GM23338 (cell line): ENCODE measurements around the gene NUDT4. TPM values are rescaled to one million over a fixed set of nuclear protein-coding genes. Genes with fewer than 3 reads are reported as not detected.

ENCODE experiments used
- ATAC-seq: fragments of 200-7000 bp; cut with Tn5 transposase; 3 replicates; pipeline ENCODE4 v1.9.1; 2020
- DNase-seq: peaks from one replicate; pipeline ENCODE4 v3.0.0-alpha.2; 2015; ENCODE audit warnings: low spot score
- H2AFZ ChIP-seq: fragments of 200-600 bp; sonication (generic); 2 replicates; pipeline ENCODE4 v1.8.0; 2016; ENCODE audit warnings: antibody characterized with exemption, mild to moderate bottlenecking, moderate library complexity
- H3F3A ChIP-seq: fragments of 200-600 bp; sonication (generic); replicated peaks from 2 replicates; pipeline ENCODE4 v1.8.0; 2017; ENCODE audit warnings: antibody characterized with exemption, mixed run types, low read depth
- H3K27ac ChIP-seq: fragments of 200-600 bp; sonication (generic); 2 replicates; pipeline ENCODE4 v1.6.1; 2016; ENCODE audit warnings: low read depth
- H3K27me3 ChIP-seq: fragments of 200-600 bp; sonication (generic); 2 replicates; pipeline ENCODE4 v1.8.0; 2016; ENCODE audit warnings: mild to moderate bottlenecking, mixed run types, moderate library complexity; ENCODE audit not compliant: insufficient read depth
- H3K36me3 ChIP-seq: fragments of 200-600 bp; sonication (generic); 2 replicates; pipeline ENCODE4 v1.8.0; 2016; ENCODE audit warnings: mild to moderate bottlenecking; ENCODE audit not compliant: insufficient read depth
- H3K4me1 ChIP-seq: fragments of 200-600 bp; sonication (generic); 2 replicates; pipeline ENCODE4 v1.8.0; 2016; ENCODE audit warnings: mild to moderate bottlenecking, moderate library complexity; ENCODE audit not compliant: insufficient read depth
- H3K4me2 ChIP-seq: fragments of 200-600 bp; sonication (generic); 2 replicates; pipeline ENCODE4 v1.7.1; 2017; ENCODE audit warnings: mixed run types
- H3K4me3 ChIP-seq: fragments of 200-600 bp; sonication (generic); 2 replicates; pipeline ENCODE4 v1.6.1; 2016; ENCODE audit warnings: mixed run types
- H3K79me2 ChIP-seq: fragments of 200-600 bp; sonication (generic); replicated peaks from 2 replicates; pipeline ENCODE4 v1.8.0; 2017; ENCODE audit warnings: mild to moderate bottlenecking; ENCODE audit not compliant: insufficient read depth
- H3K9me2 ChIP-seq: fragments of 200-600 bp; sonication (generic); 2 replicates; pipeline ENCODE4 v1.8.0; 2017; ENCODE audit not compliant: insufficient read depth
- H4K20me1 ChIP-seq: fragments of 200-600 bp; sonication (generic); replicated peaks from 2 replicates; pipeline ENCODE4 v1.8.0; 2017; ENCODE audit warnings: mild to moderate bottlenecking; ENCODE audit not compliant: insufficient read depth
- H3K27ac Mint-ChIP-seq: 2 replicates; pipeline ENCODE4 v1.8.0; 2020; ENCODE audit warnings: inconsistent platforms, mild to moderate bottlenecking, moderate library complexity, mixed read lengths
- H3K27me3 Mint-ChIP-seq: 3 replicates; pipeline ENCODE4 v1.8.0; 2022; ENCODE audit warnings: low read depth, mild to moderate bottlenecking, moderate library complexity, mixed read lengths, inconsistent platforms; ENCODE audit not compliant: insufficient read depth, poor library complexity
- H3K36me3 Mint-ChIP-seq: 3 replicates; pipeline ENCODE4 v1.8.0; 2021; ENCODE audit warnings: low read depth, mild to moderate bottlenecking, inconsistent platforms, moderate library complexity, mixed read lengths
- H3K4me1 Mint-ChIP-seq: 3 replicates; pipeline ENCODE4 v1.8.0; 2020; ENCODE audit warnings: mild to moderate bottlenecking, inconsistent platforms, mixed read lengths
- H3K4me3 Mint-ChIP-seq: 3 replicates; pipeline ENCODE4 v1.8.0; 2021; ENCODE audit warnings: moderate library complexity, mild to moderate bottlenecking, inconsistent platforms, mixed read lengths
- H3K9me3 Mint-ChIP-seq: 3 replicates; pipeline ENCODE4 v1.8.0; 2020; ENCODE audit warnings: moderate library complexity, mild to moderate bottlenecking, inconsistent platforms, mixed read lengths
- CREB1 ChIP-seq: fragments of 250-450 bp; sonication (Bioruptor Pico); IDR thresholded peaks from 2 replicates; pipeline ENCODE4 v1.5.0; 2020; ENCODE audit warnings: low read depth, mild to moderate bottlenecking, moderate library complexity
- ETS1 ChIP-seq: IDR thresholded peaks from 2 replicates; pipeline ENCODE4 v1.6.1; 2016; ENCODE audit warnings: antibody characterized with exemption
- EZH2 ChIP-seq: fragments of 200-600 bp; sonication (generic); IDR thresholded peaks from one replicate; pipeline ENCODE4 v1.8.0; 2017; ENCODE audit warnings: antibody characterized with exemption, mild to moderate bottlenecking, low read depth; ENCODE audit not compliant: unreplicated experiment
- EZH2phosphoT487 ChIP-seq: fragments of 200-600 bp; sonication (generic); IDR thresholded peaks from one replicate; pipeline ENCODE4 v1.8.1; 2018; ENCODE audit warnings: antibody characterized with exemption; ENCODE audit not compliant: unreplicated experiment
- JUNB ChIP-seq: IDR thresholded peaks from one replicate; pipeline ENCODE4 v1.6.1; 2016; ENCODE audit warnings: antibody characterized with exemption; ENCODE audit not compliant: unreplicated experiment
- NANOG ChIP-seq: IDR thresholded peaks from 2 replicates; pipeline ENCODE4 v1.6.1; 2016; ENCODE audit warnings: antibody characterized with exemption, borderline replicate concordance
- POLR2AphosphoS5 ChIP-seq: IDR thresholded peaks from 2 replicates; pipeline ENCODE4 v1.6.1; 2016; ENCODE audit warnings: antibody characterized with exemption, low read depth
- REST ChIP-seq: IDR thresholded peaks from one replicate; pipeline ENCODE4 v1.6.1; 2018; ENCODE audit warnings: antibody characterized with exemption; ENCODE audit not compliant: unreplicated experiment
- STAT1 ChIP-seq: IDR thresholded peaks from one replicate; pipeline ENCODE4 v1.6.1; 2016; ENCODE audit warnings: antibody characterized with exemption; ENCODE audit not compliant: unreplicated experiment
- ZNF114 ChIP-seq: fragments of 250-450 bp; sonication (Bioruptor Pico); IDR thresholded peaks from 2 replicates; pipeline ENCODE4 v1.5.0; 2020; ENCODE audit warnings: mild to moderate bottlenecking, moderate library complexity
- ZNF331 ChIP-seq: fragments of 250-450 bp; sonication (Bioruptor Pico); IDR thresholded peaks from 2 replicates; pipeline ENCODE4 v1.5.0; 2020; ENCODE audit warnings: low read depth, mild to moderate bottlenecking, moderate library complexity
- ZNF462 ChIP-seq: fragments of 250-450 bp; sonication (Bioruptor Pico); IDR thresholded peaks from 2 replicates; pipeline ENCODE4 v1.5.0; 2020; ENCODE audit warnings: mild to moderate bottlenecking, moderate library complexity
- polyA plus RNA-seq: library from polyadenylated mRNA; unstranded; fragments of >200 nt; fragmentation: Nextera tagmentation; extraction: Ambion mirVana; gene quantifications from 2 replicates; pipeline ENCODE4 v1.2.1, GENCODE V29; 2016
- total RNA-seq: library from RNA; depleted of rRNA; stranded (reverse); fragments of >200 nt; shearing (Covaris generic); gene quantifications from 2 replicates; pipeline ENCODE4 v1.2.3, GENCODE V29; 2014
- TF ChIP-seq, protein P1 (sequence below), 2 experiments: fragments of 200-600 bp in 1 of 2; sonication (generic) in 1 of 2; conservative IDR thresholded peaks; 2 replicates each; pipeline versions ENCODE4 v1.5.1 to v1.6.1; 2016 to 2017; ENCODE audit warnings: antibody characterized with exemption in 2 of 2, low read depth in 2 of 2, mild to moderate bottlenecking in 2 of 2, moderate library complexity in 1 of 2

NUDT4 gene
- total and polyA plus RNA-seq, 2 experiments from 2014 or later = 32.3 to 67.2 TPM

DNA sequence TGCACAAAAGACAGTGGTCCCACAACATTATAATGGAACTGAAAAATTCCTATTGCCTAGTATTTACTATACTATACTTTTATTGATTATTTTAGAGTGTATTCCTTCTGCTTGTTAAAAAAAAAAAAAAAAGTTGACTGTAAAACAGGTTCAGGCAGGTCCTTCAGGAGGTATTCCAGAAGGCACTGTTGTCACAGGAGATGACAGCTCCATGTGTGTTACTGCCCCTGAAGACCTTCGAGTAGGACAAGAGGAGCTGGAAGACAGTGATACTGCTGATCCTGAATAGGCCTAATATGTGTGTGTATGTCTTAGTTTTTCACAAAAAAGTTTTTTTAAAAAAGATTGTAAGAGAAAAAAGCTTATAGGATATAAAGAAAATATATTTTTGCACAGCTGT, 51.7 kb downstream of the NUDT4 start:
- peaks cover 100% of the 10 kb centered on the region for H3K79me2 ChIP-seq
- Mint-ChIP-seq H3K9me3 (no peaks in the 10 kb centered on the region), H3K27ac (no peak overlapping the region), H3K4me1 (peaks cover 40% of the 10 kb centered on the region), H3K27me3 (peaks cover 2% of the 10 kb centered on the region), H3K4me3 (no peak overlapping the region), H3K36me3 (peaks cover 2% of the 10 kb centered on the region; the same call in 1 of the 3 replicates)
- no peak overlapping the region; the same call in 1 of the 2 replicates for H3K27ac ChIP-seq
- peaks cover 98% of the 10 kb centered on the region for H4K20me1 ChIP-seq
- no peak for TF ChIP-seq POLR2AphosphoS5
- TF ChIP-seq ETS1 = no peak
- TF ChIP-seq ZNF331 (CRISPR knock-in tag) = no peak
- no peak for TF ChIP-seq ZNF462 (CRISPR knock-in tag)
- TF ChIP-seq EZH2 = no peak
- no peak for TF ChIP-seq REST
- TF ChIP-seq EZH2phosphoT487 = no peak
- TF ChIP-seq NANOG = no peak
- TF ChIP-seq ZNF114 = no peak
- no peak for TF ChIP-seq JUNB
- TF ChIP-seq, protein P1, sequence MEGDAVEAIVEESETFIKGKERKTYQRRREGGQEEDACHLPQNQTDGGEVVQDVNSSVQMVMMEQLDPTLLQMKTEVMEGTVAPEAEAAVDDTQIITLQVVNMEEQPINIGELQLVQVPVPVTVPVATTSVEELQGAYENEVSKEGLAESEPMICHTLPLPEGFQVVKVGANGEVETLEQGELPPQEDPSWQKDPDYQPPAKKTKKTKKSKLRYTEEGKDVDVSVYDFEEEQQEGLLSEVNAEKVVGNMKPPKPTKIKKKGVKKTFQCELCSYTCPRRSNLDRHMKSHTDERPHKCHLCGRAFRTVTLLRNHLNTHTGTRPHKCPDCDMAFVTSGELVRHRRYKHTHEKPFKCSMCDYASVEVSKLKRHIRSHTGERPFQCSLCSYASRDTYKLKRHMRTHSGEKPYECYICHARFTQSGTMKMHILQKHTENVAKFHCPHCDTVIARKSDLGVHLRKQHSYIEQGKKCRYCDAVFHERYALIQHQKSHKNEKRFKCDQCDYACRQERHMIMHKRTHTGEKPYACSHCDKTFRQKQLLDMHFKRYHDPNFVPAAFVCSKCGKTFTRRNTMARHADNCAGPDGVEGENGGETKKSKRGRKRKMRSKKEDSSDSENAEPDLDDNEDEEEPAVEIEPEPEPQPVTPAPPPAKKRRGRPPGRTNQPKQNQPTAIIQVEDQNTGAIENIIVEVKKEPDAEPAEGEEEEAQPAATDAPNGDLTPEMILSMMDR (conservative IDR thresholded peaks at IDR 0.05; ENCODE audit: low read depth in 2 of 2) = no peak
- TF ChIP-seq CREB1 (CRISPR knock-in tag) = no peak
- no peak for TF ChIP-seq STAT1
- no peaks in the 10 kb centered on the region for H3F3A ChIP-seq
- no peaks in the 10 kb centered on the region for H3K9me2 ChIP-seq
- no peaks in the 10 kb centered on the region for H3K36me3 ChIP-seq
- H3K4me3 ChIP-seq = no peak overlapping the region
- no peak overlapping the region for H3K4me2 ChIP-seq
- ATAC-seq (no peak), DNase-seq (no peak)
- no peaks in the 10 kb centered on the region for H3K27me3 ChIP-seq
- H2AFZ ChIP-seq = no peak overlapping the region
- peaks cover 28% of the 10 kb centered on the region for H3K4me1 ChIP-seq
